ENCODE results near the gene CDKN2B.

DNA sequence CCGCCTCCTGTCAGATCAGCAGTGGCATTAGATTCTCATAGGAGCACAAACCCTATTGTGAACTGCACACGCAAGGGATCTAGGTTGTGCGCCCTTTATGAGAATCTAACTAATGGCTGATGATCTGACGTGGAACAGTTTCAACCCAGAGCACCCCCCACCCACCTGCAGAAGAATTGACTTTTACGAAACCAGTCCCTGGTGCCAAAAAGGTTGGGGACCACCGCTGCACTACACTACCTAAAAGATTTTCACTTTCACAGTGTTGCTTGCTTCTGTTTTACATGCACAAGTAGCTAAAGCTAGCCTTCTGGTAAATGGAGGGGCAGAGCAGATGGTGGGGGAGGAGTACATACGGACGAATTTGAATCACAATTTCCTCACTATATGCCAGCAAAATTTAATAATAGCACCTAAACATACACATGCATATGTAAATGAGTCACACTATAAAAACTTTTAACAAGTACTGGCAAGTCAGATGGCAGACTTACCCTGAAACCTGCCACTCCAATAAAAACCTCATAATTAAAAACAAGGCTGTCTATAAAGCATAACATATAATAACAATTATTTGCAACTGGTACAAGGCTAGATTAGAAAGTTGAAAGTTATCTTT, 24.0 kb upstream of the CDKN2B start:
- TF ChIP-seq ZNF121 (CRISPR knock-in tag; IDR thresholded peaks at IDR 0.05), result no peak
- TF ChIP-seq ATF7 (IDR thresholded peaks at IDR 0.05), result no peak
- TF ChIP-seq ATF7 (CRISPR knock-in tag; IDR thresholded peaks at IDR 0.05), result no peak
